Neural cell (in vitro differentiated cells): ENCODE data around the gene FHAD1. TPM values are rescaled to one million over a fixed set of nuclear protein-coding genes. Genes with fewer than 3 reads are reported as not detected.

Source experiments
- H2AFZ ChIP-seq: fragments of 200-600, 300-800 bp; sonication (generic), shearing (Covaris generic); 2 replicates; pipeline ENCODE4 v1.6.0; 2014; ENCODE audit warnings: low read depth, mild to moderate bottlenecking, antibody characterized with exemption, low read length, moderate library complexity
- H3F3A ChIP-seq: fragments of 200-600 bp; shearing (Covaris generic); 2 replicates; pipeline ENCODE4 v1.6.1; 2016; ENCODE audit warnings: mild to moderate bottlenecking, moderate library complexity, mixed read lengths, antibody characterized with exemption, low read length; ENCODE audit not compliant: insufficient read depth, poor library complexity, severe bottlenecking
- H3K27ac ChIP-seq: fragments of 200-600, 300-800 bp; sonication (generic), shearing (Covaris generic); 2 replicates; pipeline ENCODE4 v1.5.1; 2014; ENCODE audit warnings: mild to moderate bottlenecking, low read length, moderate library complexity
- H3K27me3 ChIP-seq: fragments of 300-800, 200-600 bp; sonication (generic), shearing (Covaris generic); 2 replicates; pipeline ENCODE4 v1.6.0; 2014; ENCODE audit warnings: mild to moderate bottlenecking, low read depth, low read length, moderate library complexity; ENCODE audit not compliant: insufficient read depth
- H3K36me3 ChIP-seq: fragments of 300-800, 200-600 bp; sonication (generic), shearing (Covaris generic); 2 replicates; pipeline ENCODE4 v1.5.1; 2014; ENCODE audit warnings: mild to moderate bottlenecking, antibody characterized with exemption, low read length, moderate library complexity; ENCODE audit not compliant: insufficient read depth
- H3K4me2 ChIP-seq: fragments of 300-800, 200-600 bp; sonication (generic), shearing (Covaris generic); 2 replicates; pipeline ENCODE4 v1.6.0; 2014; ENCODE audit warnings: mild to moderate bottlenecking, low read length
- H3K4me3 ChIP-seq: fragments of 300-800, 200-600 bp; sonication (generic), shearing (Covaris generic); 2 replicates; pipeline ENCODE4 v1.5.1; 2014; ENCODE audit warnings: mild to moderate bottlenecking, low read length, moderate library complexity
- H3K79me2 ChIP-seq: fragments of 200-600 bp; shearing (Covaris generic); replicated peaks from 2 replicates; pipeline ENCODE4 v1.6.0; 2014; ENCODE audit warnings: mild to moderate bottlenecking, low read length, moderate library complexity; ENCODE audit not compliant: insufficient read depth
- H3K9ac ChIP-seq: fragments of 300-800, 200-600 bp; sonication (generic), shearing (Covaris generic); 2 replicates; pipeline ENCODE4 v1.6.1; 2016; ENCODE audit warnings: mild to moderate bottlenecking, low read length, mixed read lengths
- H3K9me2 ChIP-seq: fragments of 200-600 bp; shearing (Covaris generic); 2 replicates; pipeline ENCODE4 v1.6.1; 2016; ENCODE audit warnings: mild to moderate bottlenecking, low read length, mixed read lengths; ENCODE audit not compliant: insufficient read depth
- H3K9me3 ChIP-seq: fragments of 200-600, 300-800 bp; sonication (generic), shearing (Covaris generic); 2 replicates; pipeline ENCODE4 v1.6.1; 2016; ENCODE audit warnings: mild to moderate bottlenecking, mixed run types, low read length, moderate library complexity, mixed read lengths
- H4K20me1 ChIP-seq: fragments of 200-600 bp; shearing (Covaris generic); 2 replicates; pipeline ENCODE4 v1.6.1; 2016; ENCODE audit warnings: mild to moderate bottlenecking, mixed run types; ENCODE audit not compliant: insufficient read depth
- CTCF ChIP-seq: fragments of 450-650 bp; IDR thresholded peaks from 2 replicates; pipeline ENCODE4 v1.5.1; 2014; ENCODE audit warnings: antibody characterized with exemption, mild to moderate bottlenecking, moderate library complexity; ENCODE audit not compliant: poor library complexity, severe bottlenecking
- EP300 ChIP-seq: fragments of 450-650 bp; conservative IDR thresholded peaks from 2 replicates; pipeline ENCODE4 v1.6.1; 2014; ENCODE audit warnings: antibody characterized with exemption, mild to moderate bottlenecking, moderate library complexity; ENCODE audit not compliant: poor library complexity, severe bottlenecking
- EZH2 ChIP-seq: fragments of 200-600, 300-800 bp; shearing (Covaris generic), sonication (generic); IDR thresholded peaks from 2 replicates; pipeline ENCODE4 v1.6.1; 2014; ENCODE audit warnings: antibody characterized with exemption, low read length, borderline replicate concordance, mild to moderate bottlenecking; ENCODE audit not compliant: insufficient read depth, poor library complexity, severe bottlenecking
- MXI1 ChIP-seq: fragments of 450-650 bp; conservative IDR thresholded peaks from 2 replicates; pipeline ENCODE4 v1.6.1; 2014; ENCODE audit warnings: antibody characterized with exemption, mild to moderate bottlenecking; ENCODE audit not compliant: poor library complexity, severe bottlenecking
- POLR2AphosphoS5 ChIP-seq: IDR thresholded peaks from 2 replicates; pipeline ENCODE4 v1.6.1; 2012
- RAD21 ChIP-seq: fragments of 450-650 bp; conservative IDR thresholded peaks from 2 replicates; pipeline ENCODE4 v1.6.1; 2014; ENCODE audit warnings: antibody characterized with exemption, mild to moderate bottlenecking, moderate library complexity
- REST ChIP-seq: IDR thresholded peaks from 2 replicates; pipeline ENCODE4 v1.6.1; 2012; ENCODE audit warnings: borderline replicate concordance
- SMC3 ChIP-seq: fragments of 450-650 bp; conservative IDR thresholded peaks from 2 replicates; pipeline ENCODE4 v1.6.1; 2014; ENCODE audit warnings: antibody characterized with exemption, mild to moderate bottlenecking, moderate library complexity; ENCODE audit not compliant: poor library complexity
- TAF1 ChIP-seq: IDR thresholded peaks from 2 replicates; pipeline ENCODE4 v1.6.1; 2012; ENCODE audit warnings: low read depth
- polyA plus RNA-seq: library from polyadenylated mRNA; depleted of rRNA; stranded (reverse); fragments of >200 nt; gene quantifications from 2 replicates; pipeline ENCODE4 v1.2.3, GENCODE V29; 2014

Gene FHAD1
- polyA plus RNA-seq, 1 donor from 2014 or later: 0.46 TPM

- H3K9me3 ChIP-seq: no peaks in the 10 kb centered on the region
These were observed 94.2 kb downstream of the FHAD1 start for GRCh38 chr1:15341228-15341627.

GRCh38 chr1:15341634-15342407, 94.8 kb downstream of the FHAD1 start:
- no peaks in the 10 kb centered on the region for H3K9me3 ChIP-seq
- H3K4me3 ChIP-seq: no peak overlapping the region
- TF ChIP-seq EP300 (no peak), EZH2 (no peak), POLR2AphosphoS5 (no peak), SMC3 (no peak)
- no peak overlapping the region for H2AFZ ChIP-seq
- no peaks in the 10 kb centered on the region for H4K20me1 ChIP-seq
- no peaks in the 10 kb centered on the region for H3K36me3 ChIP-seq
- H3K27me3 ChIP-seq: no peaks in the 10 kb centered on the region
- H3F3A ChIP-seq: no peaks in the 10 kb centered on the region
- no peak overlapping the region for H3K27ac ChIP-seq
- no peak overlapping the region for H3K9ac ChIP-seq
- H3K9me2 ChIP-seq: no peaks in the 10 kb centered on the region
- H3K79me2 ChIP-seq: no peaks in the 10 kb centered on the region
- H3K4me2 ChIP-seq: no peak overlapping the region

More at GRCh38 chr1:15341228-15341627, 94.2 kb downstream of the FHAD1 start:
- Histone ChIP-seq H4K20me1 (no peaks in the 10 kb centered on the region), H3F3A (no peaks in the 10 kb centered on the region), H3K79me2 (no peaks in the 10 kb centered on the region), H3K27ac (no peak overlapping the region), H3K36me3 (no peaks in the 10 kb centered on the region), H3K9me2 (no peaks in the 10 kb centered on the region), H3K27me3 (no peaks in the 10 kb centered on the region), H3K9ac (no peak overlapping the region), H2AFZ (no peak overlapping the region), H3K4me2 (no peak overlapping the region), H3K4me3 (no peak overlapping the region)
- TF ChIP-seq REST (no peak), MXI1 (no peak), POLR2AphosphoS5 (no peak), TAF1 (no peak), CTCF (no peak), RAD21 (no peak), EZH2 (no peak), SMC3 (no peak)
